ENCODE results near the gene PRR14. TPM values are rescaled to one million over a fixed set of nuclear protein-coding genes. Genes with fewer than 3 reads are reported as not detected.

PRR14 gene
- total and polyA plus RNA-seq, 4 donors: 7.5 to 13.5 (median 8.9) TPM

DNA sequence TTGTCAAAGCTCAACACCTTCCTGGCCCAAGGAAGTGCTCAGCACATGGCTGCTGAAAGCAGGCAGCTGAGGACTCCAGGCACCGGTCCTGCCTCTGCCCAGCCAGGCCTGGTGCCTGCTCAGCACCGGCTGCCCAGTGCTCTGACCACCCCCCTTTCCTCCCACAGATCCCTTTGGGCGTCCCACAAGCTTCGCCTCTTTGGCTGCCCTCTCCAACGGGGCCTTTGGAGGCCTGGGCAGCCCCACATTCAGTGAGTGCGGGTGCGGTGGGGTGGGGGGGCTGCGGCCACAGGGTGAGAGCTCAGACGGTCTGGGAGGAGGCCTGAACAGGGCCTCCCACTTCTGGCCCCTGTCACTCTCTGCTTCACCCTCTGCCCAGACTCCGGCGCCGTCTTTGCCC is 17.6 kb downstream of the PRR14 start:
- no peak overlapping the region for H3K4me3 ChIP-seq (ENCODE audit: low read depth in 1 of 3, low read length in 3 of 3)
- H3K9ac ChIP-seq (ENCODE audit: low read depth in 1 of 2, low read length in 2 of 2): no peak overlapping the region
- DNase-seq (ENCODE audit: low spot score): no peak
- H3K4me1 ChIP-seq (ENCODE audit: control insufficient read depth in 4 of 4, insufficient read depth in 4 of 4, low read length in 3 of 4): peaks cover 7 to 18% (median 12%) of the 10 kb centered on the region in 4 donors
- no peak overlapping the region for H3K27ac ChIP-seq (ENCODE audit: low read depth in 1 of 2, low read length in 2 of 2)
- 94% methylated on average over 12 of the region's 12 CpGs for WGBS
- TF ChIP-seq YY1 (IDR thresholded peaks at IDR 0.05): no peak
- TF ChIP-seq, protein P1, sequence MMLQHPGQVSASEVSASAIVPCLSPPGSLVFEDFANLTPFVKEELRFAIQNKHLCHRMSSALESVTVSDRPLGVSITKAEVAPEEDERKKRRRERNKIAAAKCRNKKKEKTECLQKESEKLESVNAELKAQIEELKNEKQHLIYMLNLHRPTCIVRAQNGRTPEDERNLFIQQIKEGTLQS (IDR thresholded peaks at IDR 0.05): no peak
- no peak for TF ChIP-seq SP1 (IDR thresholded peaks at IDR 0.05)
- no peak for TF ChIP-seq RAD21 (IDR thresholded peaks at IDR 0.05)
- TF ChIP-seq, protein P2, sequence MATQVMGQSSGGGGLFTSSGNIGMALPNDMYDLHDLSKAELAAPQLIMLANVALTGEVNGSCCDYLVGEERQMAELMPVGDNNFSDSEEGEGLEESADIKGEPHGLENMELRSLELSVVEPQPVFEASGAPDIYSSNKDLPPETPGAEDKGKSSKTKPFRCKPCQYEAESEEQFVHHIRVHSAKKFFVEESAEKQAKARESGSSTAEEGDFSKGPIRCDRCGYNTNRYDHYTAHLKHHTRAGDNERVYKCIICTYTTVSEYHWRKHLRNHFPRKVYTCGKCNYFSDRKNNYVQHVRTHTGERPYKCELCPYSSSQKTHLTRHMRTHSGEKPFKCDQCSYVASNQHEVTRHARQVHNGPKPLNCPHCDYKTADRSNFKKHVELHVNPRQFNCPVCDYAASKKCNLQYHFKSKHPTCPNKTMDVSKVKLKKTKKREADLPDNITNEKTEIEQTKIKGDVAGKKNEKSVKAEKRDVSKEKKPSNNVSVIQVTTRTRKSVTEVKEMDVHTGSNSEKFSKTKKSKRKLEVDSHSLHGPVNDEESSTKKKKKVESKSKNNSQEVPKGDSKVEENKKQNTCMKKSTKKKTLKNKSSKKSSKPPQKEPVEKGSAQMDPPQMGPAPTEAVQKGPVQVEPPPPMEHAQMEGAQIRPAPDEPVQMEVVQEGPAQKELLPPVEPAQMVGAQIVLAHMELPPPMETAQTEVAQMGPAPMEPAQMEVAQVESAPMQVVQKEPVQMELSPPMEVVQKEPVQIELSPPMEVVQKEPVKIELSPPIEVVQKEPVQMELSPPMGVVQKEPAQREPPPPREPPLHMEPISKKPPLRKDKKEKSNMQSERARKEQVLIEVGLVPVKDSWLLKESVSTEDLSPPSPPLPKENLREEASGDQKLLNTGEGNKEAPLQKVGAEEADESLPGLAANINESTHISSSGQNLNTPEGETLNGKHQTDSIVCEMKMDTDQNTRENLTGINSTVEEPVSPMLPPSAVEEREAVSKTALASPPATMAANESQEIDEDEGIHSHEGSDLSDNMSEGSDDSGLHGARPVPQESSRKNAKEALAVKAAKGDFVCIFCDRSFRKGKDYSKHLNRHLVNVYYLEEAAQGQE (IDR thresholded peaks at IDR 0.05): no peak
- no peak for TF ChIP-seq HNF4A (conservative IDR thresholded peaks at IDR 0.05)
- no peak for TF ChIP-seq NR2F2 (IDR thresholded peaks at IDR 0.05)
- no peaks in the 10 kb centered on the region for H3K27me3 ChIP-seq (ENCODE audit: control insufficient read depth in 4 of 4, insufficient read depth in 4 of 4, low read length in 3 of 4)
- H3K9me3 ChIP-seq (ENCODE audit: control insufficient read depth in 4 of 4, low read length in 3 of 4): no peaks in the 10 kb centered on the region
- H3K36me3 ChIP-seq (ENCODE audit: control insufficient read depth in 4 of 4, insufficient read depth in 3 of 4, low read depth in 1 of 4, low read length in 3 of 4): peaks cover 17 to 58% (median 28%) of the 10 kb centered on the region in 4 donors

DNA sequence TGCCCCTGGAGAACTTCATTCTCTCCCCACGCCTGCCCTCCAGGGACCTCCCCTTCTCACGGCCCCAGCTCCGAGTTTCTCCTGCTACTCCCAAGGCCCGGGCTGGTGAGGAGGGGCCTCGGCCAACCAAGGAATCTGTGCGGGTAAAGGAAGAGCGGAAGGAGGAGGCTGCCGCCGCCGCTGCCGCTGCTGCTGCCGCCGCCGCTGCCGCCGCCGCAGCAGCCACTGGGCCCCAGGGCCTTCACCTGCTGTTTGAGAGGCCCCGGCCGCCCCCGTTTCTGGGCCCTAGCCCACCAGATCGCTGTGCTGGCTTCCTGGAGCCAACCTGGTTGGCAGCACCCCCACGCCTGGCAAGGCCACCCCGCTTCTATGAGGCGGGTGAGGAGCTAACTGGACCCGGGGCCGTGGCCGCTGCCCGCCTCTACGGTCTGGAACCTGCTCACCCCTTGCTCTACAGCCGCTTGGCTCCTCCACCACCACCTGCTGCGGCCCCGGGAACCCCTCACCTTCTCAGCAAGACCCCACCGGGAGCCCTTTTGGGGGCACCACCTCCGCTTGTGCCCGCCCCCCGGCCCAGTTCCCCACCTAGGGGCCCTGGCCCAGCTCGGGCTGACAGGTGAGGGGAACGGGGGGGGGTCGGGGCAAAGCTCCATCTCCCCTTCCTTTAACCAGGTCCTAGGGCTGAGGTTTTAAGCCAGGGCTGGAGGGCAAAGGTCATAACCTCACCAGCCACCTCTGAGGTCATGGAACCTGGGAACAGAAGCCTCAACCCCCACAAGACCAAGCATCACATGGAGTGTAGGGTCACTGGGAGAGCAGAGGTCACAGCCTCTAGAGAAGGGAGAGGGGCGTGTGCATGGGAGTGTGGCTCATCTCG is 18.5 kb downstream of the PRR14 start:
- TF ChIP-seq GABPA (IDR thresholded peaks at IDR 0.05 in 1 of 2, conservative IDR thresholded peaks at IDR 0.05 in 1 of 2) (no peak), EGR1 (IDR thresholded peaks at IDR 0.05; ENCODE audit: low read depth in 2 of 2) (no peak), YY1 (IDR thresholded peaks at IDR 0.05) (no peak), SP1 (IDR thresholded peaks at IDR 0.05) (peak; percentile 73), HNF4G (IDR thresholded peaks at IDR 0.05) (no peak), HNF4A (conservative IDR thresholded peaks at IDR 0.05) (peak; percentile 50 to 72), FOXA1 (IDR thresholded peaks at IDR 0.05) (no peak), TAF1 (conservative IDR thresholded peaks at IDR 0.05) (no peak), RAD21 (IDR thresholded peaks at IDR 0.05) (no peak), JUND (IDR thresholded peaks at IDR 0.05) (no peak), RXRA (IDR thresholded peaks at IDR 0.05) (peak; percentile 93 to 99), NR2F2 (IDR thresholded peaks at IDR 0.05) (peak; percentile 96), FOXA2 (IDR thresholded peaks at IDR 0.05) (no peak)
- TF ChIP-seq, protein P1 (IDR thresholded peaks at IDR 0.05): no peak
- TF ChIP-seq, protein P2 (IDR thresholded peaks at IDR 0.05): no peak
- TF ChIP-seq, protein P3, sequence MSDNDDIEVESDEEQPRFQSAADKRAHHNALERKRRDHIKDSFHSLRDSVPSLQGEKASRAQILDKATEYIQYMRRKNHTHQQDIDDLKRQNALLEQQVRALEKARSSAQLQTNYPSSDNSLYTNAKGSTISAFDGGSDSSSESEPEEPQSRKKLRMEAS (IDR thresholded peaks at IDR 0.05): no peak
- TF ChIP-seq, protein P4, sequence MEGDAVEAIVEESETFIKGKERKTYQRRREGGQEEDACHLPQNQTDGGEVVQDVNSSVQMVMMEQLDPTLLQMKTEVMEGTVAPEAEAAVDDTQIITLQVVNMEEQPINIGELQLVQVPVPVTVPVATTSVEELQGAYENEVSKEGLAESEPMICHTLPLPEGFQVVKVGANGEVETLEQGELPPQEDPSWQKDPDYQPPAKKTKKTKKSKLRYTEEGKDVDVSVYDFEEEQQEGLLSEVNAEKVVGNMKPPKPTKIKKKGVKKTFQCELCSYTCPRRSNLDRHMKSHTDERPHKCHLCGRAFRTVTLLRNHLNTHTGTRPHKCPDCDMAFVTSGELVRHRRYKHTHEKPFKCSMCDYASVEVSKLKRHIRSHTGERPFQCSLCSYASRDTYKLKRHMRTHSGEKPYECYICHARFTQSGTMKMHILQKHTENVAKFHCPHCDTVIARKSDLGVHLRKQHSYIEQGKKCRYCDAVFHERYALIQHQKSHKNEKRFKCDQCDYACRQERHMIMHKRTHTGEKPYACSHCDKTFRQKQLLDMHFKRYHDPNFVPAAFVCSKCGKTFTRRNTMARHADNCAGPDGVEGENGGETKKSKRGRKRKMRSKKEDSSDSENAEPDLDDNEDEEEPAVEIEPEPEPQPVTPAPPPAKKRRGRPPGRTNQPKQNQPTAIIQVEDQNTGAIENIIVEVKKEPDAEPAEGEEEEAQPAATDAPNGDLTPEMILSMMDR (IDR thresholded peaks at IDR 0.05; ENCODE audit: low read depth, low read length, missing input control): no peak
- TF ChIP-seq, protein P5, sequence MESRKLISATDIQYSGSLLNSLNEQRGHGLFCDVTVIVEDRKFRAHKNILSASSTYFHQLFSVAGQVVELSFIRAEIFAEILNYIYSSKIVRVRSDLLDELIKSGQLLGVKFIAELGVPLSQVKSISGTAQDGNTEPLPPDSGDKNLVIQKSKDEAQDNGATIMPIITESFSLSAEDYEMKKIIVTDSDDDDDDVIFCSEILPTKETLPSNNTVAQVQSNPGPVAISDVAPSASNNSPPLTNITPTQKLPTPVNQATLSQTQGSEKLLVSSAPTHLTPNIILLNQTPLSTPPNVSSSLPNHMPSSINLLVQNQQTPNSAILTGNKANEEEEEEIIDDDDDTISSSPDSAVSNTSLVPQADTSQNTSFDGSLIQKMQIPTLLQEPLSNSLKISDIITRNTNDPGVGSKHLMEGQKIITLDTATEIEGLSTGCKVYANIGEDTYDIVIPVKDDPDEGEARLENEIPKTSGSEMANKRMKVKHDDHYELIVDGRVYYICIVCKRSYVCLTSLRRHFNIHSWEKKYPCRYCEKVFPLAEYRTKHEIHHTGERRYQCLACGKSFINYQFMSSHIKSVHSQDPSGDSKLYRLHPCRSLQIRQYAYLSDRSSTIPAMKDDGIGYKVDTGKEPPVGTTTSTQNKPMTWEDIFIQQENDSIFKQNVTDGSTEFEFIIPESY (IDR thresholded peaks at IDR 0.05): no peak
- H3K27me3 ChIP-seq (ENCODE audit: control insufficient read depth in 4 of 4, insufficient read depth in 4 of 4, low read length in 3 of 4): no peaks in the 10 kb centered on the region
- H3K9me3 ChIP-seq (ENCODE audit: control insufficient read depth in 4 of 4, low read length in 3 of 4): no peaks in the 10 kb centered on the region
- H3K4me1 ChIP-seq (ENCODE audit: control insufficient read depth in 4 of 4, insufficient read depth in 4 of 4, low read length in 3 of 4): peaks cover 7 to 14% (median 10%) of the 10 kb centered on the region in 4 donors
- no peak for DNase-seq (ENCODE audit: low spot score)
- 83% methylated on average over 41 of the region's 41 CpGs for WGBS
- no peak overlapping the region for H3K27ac ChIP-seq (ENCODE audit: low read depth in 1 of 2, low read length in 2 of 2)
- no peak overlapping the region for H3K4me3 ChIP-seq (ENCODE audit: low read depth in 1 of 3, low read length in 3 of 3)
- H3K36me3 ChIP-seq (ENCODE audit: control insufficient read depth in 4 of 4, insufficient read depth in 3 of 4, low read depth in 1 of 4, low read length in 3 of 4): peaks cover 17 to 52% (median 22%) of the 10 kb centered on the region in 4 donors
- no peak overlapping the region for H3K9ac ChIP-seq (ENCODE audit: low read depth in 1 of 2, low read length in 2 of 2)
